A549 treated with AZD9567 at 1 μM for 4 hours (cell line): ENCODE results near the gene SNX8. TPM values are rescaled to one million over a fixed set of nuclear protein-coding genes. Genes with fewer than 3 reads are reported as not detected.

Source experiments
- total RNA-seq: library from RNA; stranded (reverse); fragments of 200-300 nt; extraction: Qiagen RNA extraction; gene quantifications from 5 replicates; pipeline ENCODE4 v1.2.3, GENCODE V29; 2022; ENCODE audit not compliant: insufficient read depth

SNX8 gene
- total RNA-seq, result 58.5 to 109 TPM (median 91.3 TPM) in 5 replicates

GRCh38 chr7:2314209-2314955, at the start of gene SNX8:
Gene SNX8, minus strand, starts transcription at chr7:2314441. Its CDS starts 20 bp downstream, at chr7:2314421.

GRCh38 chr7:2354186-2354938, 40.1 kb upstream of the SNX8 start, which contains the start of gene EIF3B:
Gene EIF3B, plus strand, starts transcription at chr7:2354827. Its CDS starts 95 bp downstream, at chr7:2354922.

DNA sequence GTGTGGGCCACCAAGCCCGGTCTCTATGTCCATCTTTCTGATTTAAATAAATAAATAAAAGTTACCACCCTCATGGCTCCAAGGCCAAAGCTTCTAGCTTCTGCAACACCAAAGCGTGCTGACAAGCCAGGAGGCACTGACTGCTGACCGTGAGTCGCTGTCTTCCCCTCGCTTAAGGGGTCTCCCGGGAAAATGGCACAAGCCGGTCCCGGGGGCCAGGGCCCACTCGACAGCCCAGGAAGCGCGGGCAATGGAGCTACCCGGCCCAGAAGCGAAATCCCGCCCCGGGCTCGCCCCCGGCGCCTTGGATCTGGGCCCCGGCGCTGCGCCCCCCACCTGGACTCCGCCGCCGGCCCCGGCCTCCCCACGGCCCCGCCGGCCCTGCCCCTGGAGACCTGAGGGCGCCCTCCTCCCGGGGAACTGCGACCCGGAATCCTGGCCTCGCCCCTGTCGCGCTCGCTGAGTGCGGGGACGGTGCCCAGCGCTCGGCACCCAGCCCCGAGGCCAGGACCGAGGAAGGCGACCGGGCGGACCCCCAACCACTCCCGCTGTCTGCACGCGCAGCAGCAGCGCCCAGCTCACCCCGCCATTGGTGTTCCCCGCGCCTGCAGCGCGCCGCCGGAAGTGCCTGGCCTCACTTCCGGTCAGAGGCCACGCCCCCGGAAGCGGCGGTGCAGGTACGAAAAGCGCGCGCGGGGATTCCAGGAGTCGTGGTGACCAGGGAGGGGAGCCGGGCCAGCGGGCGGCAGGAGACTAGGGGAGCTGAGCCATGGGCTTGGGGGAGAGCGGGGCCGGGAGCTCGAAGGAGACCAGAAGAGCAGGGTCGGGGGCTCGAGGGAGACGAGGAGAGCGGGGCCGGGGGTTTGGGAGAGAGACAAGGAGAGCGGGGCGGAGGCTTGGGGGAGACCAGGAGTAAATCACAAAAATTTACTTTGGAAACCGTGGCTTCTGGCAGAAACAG, 72.4 kb downstream of the SNX8 start, which contains the start of the genes MRM2 and NUDT1:
MRM2 (minus strand) TSS at position 626 of the 961 bp plus-strand sequence; CDS start at position 590, 36 bp downstream.
NUDT1 (plus strand) TSS at position 647 of the 961 bp plus-strand sequence. CDS start 2,349 bp downstream, outside the sequence.

DNA sequence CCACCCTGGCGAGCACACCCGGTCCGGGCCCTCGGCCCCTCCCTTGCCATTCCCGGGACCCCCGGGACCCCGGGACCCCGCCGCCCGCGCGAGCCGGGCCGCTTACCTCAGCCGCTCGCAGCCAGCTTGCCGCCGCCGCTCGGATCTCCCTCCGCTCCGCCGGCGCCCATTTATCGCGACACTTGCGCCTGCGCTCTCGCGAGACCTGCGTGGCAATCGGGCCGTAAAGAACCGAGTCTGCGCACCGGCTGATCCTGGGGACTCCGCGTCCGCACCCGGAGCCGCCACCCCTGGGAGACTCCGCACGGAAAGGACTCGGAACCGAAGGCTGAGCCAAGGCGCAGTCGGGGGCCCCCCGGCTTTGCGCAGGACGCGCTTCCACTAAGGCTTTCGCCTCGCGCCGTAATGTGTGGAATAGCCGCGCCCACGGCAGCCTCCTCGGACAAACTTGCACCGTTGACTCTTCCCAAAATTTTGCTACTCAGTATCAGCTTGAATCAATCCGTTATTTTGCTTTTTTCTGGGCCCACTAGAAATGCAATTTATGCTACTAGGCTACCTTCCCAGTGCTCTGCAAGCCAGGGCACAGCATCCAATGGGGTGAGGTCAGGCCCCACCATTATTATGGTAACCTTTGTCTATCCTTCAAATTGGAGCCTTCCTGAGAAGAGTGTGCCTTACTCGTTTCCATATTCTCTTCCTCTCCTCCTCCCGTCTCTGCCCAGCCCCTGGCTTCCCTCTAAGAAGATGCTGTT, 81.3 kb downstream of the SNX8 start, which contains the start of gene MAD1L1:
MAD1L1 (minus strand) TSS at position 180 of the 755 bp plus-strand sequence. CDS start 2,812 bp downstream, outside the sequence.

Other genes starting within 250 kb of the SNX8 start
- 15.2 to 25.5 TPM (median 23.1 TPM) in 5 replicates for gene MAD1L1, start 81.5 kb downstream of the SNX8 start, total RNA-seq
- gene MRM2, start 72.2 kb downstream of the SNX8 start, total RNA-seq, result 51.6 to 58.3 TPM (median 55.2 TPM) in 5 replicates
- gene NUDT1, start 72.2 kb downstream of the SNX8 start, total RNA-seq, result 66.9 to 112 TPM (median 107 TPM) in 5 replicates
- gene EIF3B, start 40.4 kb upstream of the SNX8 start, total RNA-seq, result 224 to 263 TPM (median 229 TPM) in 5 replicates
- gene CHST12, start 89.2 kb upstream of the SNX8 start, total RNA-seq, result 11.0 to 16.1 TPM (median 14.2 TPM) in 5 replicates
- gene GRIFIN, start 162.0 kb upstream of the SNX8 start, total RNA-seq, result not detected in 5 replicates
- gene LFNG, start 205.3 kb upstream of the SNX8 start, total RNA-seq, result 6.3 to 17.6 TPM (median 16.3 TPM) in 5 replicates
- gene BRAT1, start 241.1 kb upstream of the SNX8 start, total RNA-seq, result 30.2 to 38.8 TPM (median 36.9 TPM) in 5 replicates
- gene IQCE, start 244.5 kb upstream of the SNX8 start, total RNA-seq, result 8.0 to 12.9 TPM (median 12.4 TPM) in 5 replicates